Mesothelial cell of epicardium (in vitro differentiated cells): Measurements from ENCODE around the gene CD300E. TPM values are rescaled to one million over a fixed set of nuclear protein-coding genes. Genes with fewer than 3 reads are reported as not detected.

Experiments used
- DNase-seq, 2 experiments: peaks; one replicate each; pipeline ENCODE4 v3.0.0; 2021; ENCODE audit warnings: low spot score in 2 of 2; ENCODE audit not compliant: unreplicated experiment in 2 of 2
- H3K27ac Mint-ChIP-seq: 2 replicates; pipeline ENCODE4 v1.8.0; 2021; ENCODE audit warnings: mixed read lengths
- H3K27me3 Mint-ChIP-seq: 2 replicates; pipeline ENCODE4 v1.8.0; 2021; ENCODE audit warnings: low read depth, mixed read lengths
- H3K36me3 Mint-ChIP-seq: 2 replicates; pipeline ENCODE4 v1.8.0; 2021; ENCODE audit warnings: mixed read lengths
- H3K4me1 Mint-ChIP-seq: 2 replicates; pipeline ENCODE4 v1.8.0; 2021; ENCODE audit warnings: mixed read lengths
- H3K4me3 Mint-ChIP-seq: 2 replicates; pipeline ENCODE4 v1.8.0; 2021; ENCODE audit warnings: mild to moderate bottlenecking, moderate library complexity, mixed read lengths
- H3K9me3 Mint-ChIP-seq: 2 replicates; pipeline ENCODE4 v1.8.0; 2021; ENCODE audit warnings: mixed read lengths
- CTCF ChIP-seq: fragments of 200-600 bp; sonication (generic); IDR thresholded peaks from one replicate; pipeline ENCODE4 v1.5.0; 2021; ENCODE audit warnings: antibody characterized with exemption; ENCODE audit not compliant: unreplicated experiment
- total RNA-seq: library from RNA; stranded (reverse); gene quantifications from 3 replicates; pipeline ENCODE4 v1.2.1, GENCODE V29; 2021

The CD300E gene
- total RNA-seq, 1 donor from 2014 or later: not detected

- H3K4me1 Mint-ChIP-seq: no peaks in the 10 kb centered on the region
Measured at GRCh38 chr17:74624131-74624530, 593 bp upstream of the CD300E start.

GRCh38 chr17:74619077-74619673, 4.4 kb downstream of the CD300E start:
- Mint-ChIP-seq H3K4me3 (no peak overlapping the region), H3K27me3 (peaks cover 76% of the 10 kb centered on the region), H3K36me3 (no peaks in the 10 kb centered on the region), H3K9me3 (no peaks in the 10 kb centered on the region), H3K27ac (no peak overlapping the region), H3K4me1 (no peaks in the 10 kb centered on the region)
- no peak for TF ChIP-seq CTCF
- no peak for DNase-seq

More at GRCh38 chr17:74624131-74624530, 593 bp upstream of the CD300E start:
- H3K27ac Mint-ChIP-seq: no peak overlapping the region
- peaks cover 60% of the 10 kb centered on the region for H3K27me3 Mint-ChIP-seq
- TF ChIP-seq CTCF: no peak
- H3K9me3 Mint-ChIP-seq: peaks cover 8% of the 10 kb centered on the region
- no peak overlapping the region for H3K4me3 Mint-ChIP-seq
- DNase-seq: no peak
- H3K36me3 Mint-ChIP-seq: no peaks in the 10 kb centered on the region

GRCh38 chr17:74618451-74618850, 5.1 kb downstream of the CD300E start:
- H3K4me1 Mint-ChIP-seq: no peaks in the 10 kb centered on the region
- H3K4me3 Mint-ChIP-seq: no peak overlapping the region
- no peaks in the 10 kb centered on the region for H3K36me3 Mint-ChIP-seq
- H3K9me3 Mint-ChIP-seq: no peaks in the 10 kb centered on the region
- no peak overlapping the region for H3K27ac Mint-ChIP-seq
- DNase-seq: no peak
- no peak for TF ChIP-seq CTCF
- peaks cover 76% of the 10 kb centered on the region for H3K27me3 Mint-ChIP-seq

GRCh38 chr17:74616696-74617095, 6.8 kb downstream of the CD300E start:
- no peak overlapping the region for H3K4me3 Mint-ChIP-seq
- H3K4me1 Mint-ChIP-seq: no peaks in the 10 kb centered on the region
- no peak for DNase-seq
- H3K27ac Mint-ChIP-seq: no peak overlapping the region
- H3K36me3 Mint-ChIP-seq: no peaks in the 10 kb centered on the region
- no peaks in the 10 kb centered on the region for H3K9me3 Mint-ChIP-seq
- H3K27me3 Mint-ChIP-seq: peaks cover 73% of the 10 kb centered on the region
- TF ChIP-seq CTCF: no peak

- TF ChIP-seq CTCF: no peak
- Mint-ChIP-seq H3K4me3 (no peak overlapping the region), H3K36me3 (no peaks in the 10 kb centered on the region), H3K4me1 (no peaks in the 10 kb centered on the region), H3K9me3 (no peaks in the 10 kb centered on the region), H3K27me3 (peaks cover 53% of the 10 kb centered on the region), H3K27ac (no peak overlapping the region)
- no peak for DNase-seq
Measured at GRCh38 chr17:74612046-74612445, 11.5 kb downstream of the CD300E start.

GRCh38 chr17:74610108-74610507, 13.4 kb downstream of the CD300E start:
- no peaks in the 10 kb centered on the region for H3K36me3 Mint-ChIP-seq
- H3K9me3 Mint-ChIP-seq: no peaks in the 10 kb centered on the region
- H3K4me1 Mint-ChIP-seq: peaks cover 7% of the 10 kb centered on the region
- no peak for DNase-seq
- TF ChIP-seq CTCF: no peak
- H3K27ac Mint-ChIP-seq: no peak overlapping the region
- H3K27me3 Mint-ChIP-seq: peaks cover 37% of the 10 kb centered on the region
- no peak overlapping the region for H3K4me3 Mint-ChIP-seq
